Transverse colon (tissue), 4 donors: Measurements from ENCODE around the gene BCL2L1.

Experiments used
- POLR2A ChIP-seq: fragments of 450-650 bp; IDR thresholded peaks from one replicate; pipeline ENCODE4 v1.6.1; 2016; ENCODE audit warnings: antibody characterized with exemption, mild to moderate bottlenecking, moderate library complexity
- POLR2AphosphoS5 ChIP-seq, 3 donors: sonication (generic); formaldehyde crosslinking; IDR thresholded peaks; one replicate each; pipeline ENCODE4 v1.6.1; 2016; ENCODE audit warnings: antibody characterized with exemption in 3 of 3
- TF ChIP-seq, protein P1 (sequence below), 5 experiments: fragments of 200-600 bp in 3 of 5; fragments of 450-650 bp in 2 of 5; sonication (generic) in 3 of 5; IDR thresholded peaks; 1 replicate in 2 of 5; 2 replicates in 3 of 5; pipeline ENCODE4 v1.5.1; 2016 to 2017; ENCODE audit warnings: antibody characterized with exemption in 5 of 5, inconsistent platforms in 3 of 5, mild to moderate bottlenecking in 2 of 5, moderate library complexity in 1 of 5

DNA sequence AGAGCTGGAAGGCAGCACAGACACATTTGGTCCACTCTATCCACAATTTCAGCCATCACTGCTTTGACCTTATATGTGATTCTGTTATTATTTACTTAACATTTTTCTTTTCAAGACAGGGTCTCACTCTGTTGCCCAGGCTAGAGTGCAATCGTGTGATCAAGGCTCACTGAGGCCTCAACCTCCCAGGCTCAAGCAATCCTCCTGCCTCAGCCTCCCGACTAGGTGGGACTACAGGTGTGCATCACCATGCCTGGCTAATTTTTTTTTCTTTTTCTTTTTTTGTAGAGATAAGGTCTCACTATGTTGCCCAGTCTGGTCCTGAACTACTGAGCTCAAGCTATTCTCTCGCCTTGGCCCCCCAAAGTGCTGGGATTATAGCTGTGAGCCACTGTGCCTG is 40.3 kb downstream of the BCL2L1 start:
- TF ChIP-seq, protein P1, sequence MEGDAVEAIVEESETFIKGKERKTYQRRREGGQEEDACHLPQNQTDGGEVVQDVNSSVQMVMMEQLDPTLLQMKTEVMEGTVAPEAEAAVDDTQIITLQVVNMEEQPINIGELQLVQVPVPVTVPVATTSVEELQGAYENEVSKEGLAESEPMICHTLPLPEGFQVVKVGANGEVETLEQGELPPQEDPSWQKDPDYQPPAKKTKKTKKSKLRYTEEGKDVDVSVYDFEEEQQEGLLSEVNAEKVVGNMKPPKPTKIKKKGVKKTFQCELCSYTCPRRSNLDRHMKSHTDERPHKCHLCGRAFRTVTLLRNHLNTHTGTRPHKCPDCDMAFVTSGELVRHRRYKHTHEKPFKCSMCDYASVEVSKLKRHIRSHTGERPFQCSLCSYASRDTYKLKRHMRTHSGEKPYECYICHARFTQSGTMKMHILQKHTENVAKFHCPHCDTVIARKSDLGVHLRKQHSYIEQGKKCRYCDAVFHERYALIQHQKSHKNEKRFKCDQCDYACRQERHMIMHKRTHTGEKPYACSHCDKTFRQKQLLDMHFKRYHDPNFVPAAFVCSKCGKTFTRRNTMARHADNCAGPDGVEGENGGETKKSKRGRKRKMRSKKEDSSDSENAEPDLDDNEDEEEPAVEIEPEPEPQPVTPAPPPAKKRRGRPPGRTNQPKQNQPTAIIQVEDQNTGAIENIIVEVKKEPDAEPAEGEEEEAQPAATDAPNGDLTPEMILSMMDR (IDR thresholded peaks at IDR 0.05) = no peak
- no peak for TF ChIP-seq POLR2AphosphoS5 (IDR thresholded peaks at IDR 0.05)
- no peak for TF ChIP-seq POLR2A
